ENCODE results near the gene ERO1B.

Gene ERO1B

DNA sequence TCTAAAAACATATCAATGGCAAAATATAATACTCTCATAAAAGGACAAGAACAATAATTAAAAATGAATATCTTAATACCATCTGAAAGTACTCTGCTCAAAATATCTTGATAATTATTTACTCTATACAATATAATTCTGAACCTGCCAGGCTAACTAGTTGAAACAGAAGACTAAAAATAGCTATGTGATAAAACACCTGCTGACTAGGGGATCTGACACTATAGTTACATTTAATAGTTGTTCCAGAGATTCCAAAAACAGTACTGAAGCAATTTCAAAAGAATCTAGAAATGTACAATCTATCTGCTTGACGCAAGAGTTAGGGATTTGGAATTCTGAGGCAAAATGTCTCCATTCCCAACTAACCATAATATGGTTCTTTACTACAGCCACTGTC lies 30.2 kb downstream of the ERO1B start:
- no peaks in the 10 kb centered on the region for H3K27me3 ChIP-seq (ENCODE audit: low read length)
- no peaks in the 10 kb centered on the region for H3K9me3 ChIP-seq (ENCODE audit: insufficient read depth, low read length)
- H3K36me3 ChIP-seq (ENCODE audit: low read length) = no peaks in the 10 kb centered on the region
- H4K20me1 ChIP-seq (ENCODE audit: low read depth, low read length) = no peaks in the 10 kb centered on the region
- no peaks in the 10 kb centered on the region for H3K9me2 ChIP-seq (replicated peaks; ENCODE audit: insufficient read depth, low read length)
- no peak overlapping the region for H3K4me3 ChIP-seq (ENCODE audit: insufficient read depth, low read length, poor library complexity, severe bottlenecking)
- no peak overlapping the region for H3K9ac ChIP-seq (ENCODE audit: low read length)
- H3K79me2 ChIP-seq (ENCODE audit: insufficient read depth, low read length) = no peaks in the 10 kb centered on the region
- no peak for TF ChIP-seq EZH2phosphoT487 (conservative IDR thresholded peaks at IDR 0.05; ENCODE audit: low read length)
- TF ChIP-seq, protein P1, sequence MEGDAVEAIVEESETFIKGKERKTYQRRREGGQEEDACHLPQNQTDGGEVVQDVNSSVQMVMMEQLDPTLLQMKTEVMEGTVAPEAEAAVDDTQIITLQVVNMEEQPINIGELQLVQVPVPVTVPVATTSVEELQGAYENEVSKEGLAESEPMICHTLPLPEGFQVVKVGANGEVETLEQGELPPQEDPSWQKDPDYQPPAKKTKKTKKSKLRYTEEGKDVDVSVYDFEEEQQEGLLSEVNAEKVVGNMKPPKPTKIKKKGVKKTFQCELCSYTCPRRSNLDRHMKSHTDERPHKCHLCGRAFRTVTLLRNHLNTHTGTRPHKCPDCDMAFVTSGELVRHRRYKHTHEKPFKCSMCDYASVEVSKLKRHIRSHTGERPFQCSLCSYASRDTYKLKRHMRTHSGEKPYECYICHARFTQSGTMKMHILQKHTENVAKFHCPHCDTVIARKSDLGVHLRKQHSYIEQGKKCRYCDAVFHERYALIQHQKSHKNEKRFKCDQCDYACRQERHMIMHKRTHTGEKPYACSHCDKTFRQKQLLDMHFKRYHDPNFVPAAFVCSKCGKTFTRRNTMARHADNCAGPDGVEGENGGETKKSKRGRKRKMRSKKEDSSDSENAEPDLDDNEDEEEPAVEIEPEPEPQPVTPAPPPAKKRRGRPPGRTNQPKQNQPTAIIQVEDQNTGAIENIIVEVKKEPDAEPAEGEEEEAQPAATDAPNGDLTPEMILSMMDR (IDR thresholded peaks at IDR 0.05; ENCODE audit: insufficient read depth, low read length, poor library complexity, severe bottlenecking) = no peak
- no peak overlapping the region for H3K4me2 ChIP-seq (ENCODE audit: low read depth, low read length, poor library complexity, severe bottlenecking)
- H3F3A ChIP-seq (ENCODE audit: insufficient read depth) = no peaks in the 10 kb centered on the region
- H3K27ac ChIP-seq (ENCODE audit: low read depth, low read length) = no peak overlapping the region
- H2AFZ ChIP-seq (ENCODE audit: low read depth, low read length, severe bottlenecking) = no peak overlapping the region

DNA sequence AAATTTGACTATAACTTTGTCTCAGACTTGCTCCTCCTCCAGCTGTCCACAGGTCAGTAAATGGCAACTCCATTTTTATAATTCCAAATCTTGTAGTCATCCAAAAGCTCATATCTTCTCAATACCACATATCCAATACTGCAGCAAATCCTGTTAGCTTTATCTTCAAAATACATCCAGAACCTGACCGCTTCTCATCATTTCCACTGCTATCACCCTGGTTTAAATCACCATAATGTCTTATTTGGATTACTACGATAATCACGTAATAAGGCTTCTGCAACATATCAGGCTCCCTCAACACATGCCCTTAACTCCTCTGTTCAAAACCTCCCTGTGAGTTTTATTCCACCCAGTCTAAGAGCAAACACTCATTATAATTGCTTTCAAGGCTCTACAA lies 34.5 kb downstream of the ERO1B start:
- Histone ChIP-seq H2AFZ (ENCODE audit: low read depth, low read length, severe bottlenecking) (no peak overlapping the region), H3K79me2 (ENCODE audit: insufficient read depth, low read length) (no peaks in the 10 kb centered on the region), H3K9me3 (ENCODE audit: insufficient read depth, low read length) (no peaks in the 10 kb centered on the region), H3K4me3 (ENCODE audit: insufficient read depth, low read length, poor library complexity, severe bottlenecking) (no peak overlapping the region), H3K9ac (ENCODE audit: low read length) (no peak overlapping the region), H3K27ac (ENCODE audit: low read depth, low read length) (no peak overlapping the region), H3K27me3 (ENCODE audit: low read length) (no peaks in the 10 kb centered on the region), H3K36me3 (ENCODE audit: low read length) (no peaks in the 10 kb centered on the region), H3F3A (ENCODE audit: insufficient read depth) (no peaks in the 10 kb centered on the region), H3K9me2 (replicated peaks; ENCODE audit: insufficient read depth, low read length) (no peaks in the 10 kb centered on the region), H3K4me2 (ENCODE audit: low read depth, low read length, poor library complexity, severe bottlenecking) (no peak overlapping the region), H4K20me1 (ENCODE audit: low read depth, low read length) (no peaks in the 10 kb centered on the region)
- TF ChIP-seq, protein P1 (IDR thresholded peaks at IDR 0.05; ENCODE audit: insufficient read depth, low read length, poor library complexity, severe bottlenecking) = no peak
- TF ChIP-seq EZH2phosphoT487 (conservative IDR thresholded peaks at IDR 0.05; ENCODE audit: low read length) = no peak

DNA sequence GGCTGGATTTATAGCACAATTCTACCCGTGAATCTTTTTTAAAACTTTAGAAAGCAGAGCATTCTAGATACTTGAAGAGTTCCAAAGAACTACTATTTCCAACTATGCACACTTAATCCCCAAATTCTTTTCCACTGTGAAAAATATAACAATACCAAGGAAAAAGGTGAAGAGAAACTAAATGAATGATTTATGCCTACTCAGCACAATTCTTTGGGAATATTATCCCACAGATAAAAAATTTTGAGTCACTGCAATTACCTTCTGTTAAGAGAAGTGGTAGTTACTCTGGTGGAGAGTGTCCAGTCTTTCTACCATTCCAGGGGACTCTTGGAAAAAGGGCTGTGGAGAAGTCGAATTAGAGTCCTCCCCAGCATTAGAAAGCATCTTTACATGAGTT lies 39.2 kb downstream of the ERO1B start:
- no peaks in the 10 kb centered on the region for H3K36me3 ChIP-seq (ENCODE audit: low read length)
- H3K27ac ChIP-seq (ENCODE audit: low read depth, low read length) = no peak overlapping the region
- TF ChIP-seq, protein P1 (IDR thresholded peaks at IDR 0.05; ENCODE audit: insufficient read depth, low read length, poor library complexity, severe bottlenecking) = no peak
- no peak for TF ChIP-seq EZH2phosphoT487 (conservative IDR thresholded peaks at IDR 0.05; ENCODE audit: low read length)

More for the DNA sequence above, 39.2 kb downstream of the ERO1B start:
- no peak overlapping the region for H3K4me3 ChIP-seq (ENCODE audit: insufficient read depth, low read length, poor library complexity, severe bottlenecking)
- H3F3A ChIP-seq (ENCODE audit: insufficient read depth) = no peaks in the 10 kb centered on the region
- H3K9me2 ChIP-seq (replicated peaks; ENCODE audit: insufficient read depth, low read length) = no peaks in the 10 kb centered on the region
- H3K9me3 ChIP-seq (ENCODE audit: insufficient read depth, low read length) = no peaks in the 10 kb centered on the region
- no peak overlapping the region for H3K4me2 ChIP-seq (ENCODE audit: low read depth, low read length, poor library complexity, severe bottlenecking)
- H3K79me2 ChIP-seq (ENCODE audit: insufficient read depth, low read length) = no peaks in the 10 kb centered on the region
- H4K20me1 ChIP-seq (ENCODE audit: low read depth, low read length) = no peaks in the 10 kb centered on the region
- no peak overlapping the region for H2AFZ ChIP-seq (ENCODE audit: low read depth, low read length, severe bottlenecking)
- no peak overlapping the region for H3K9ac ChIP-seq (ENCODE audit: low read length)
- H3K27me3 ChIP-seq (ENCODE audit: low read length) = no peaks in the 10 kb centered on the region
